HEK293T (cell line): Measurements from ENCODE around the gene NTN1.

ENCODE experiments used
- CTCF ChIA-PET: fragments of 350-600 bp; formaldehyde crosslinking; extraction: SDS; loops from one replicate; lab custom pipeline; 2021; ENCODE audit warnings: antibody characterized with exemption, inconsistent platforms; lab: Yijun Ruan, JAX
- POLR2A ChIA-PET: fragments of 350-600 bp; formaldehyde crosslinking; extraction: SDS; loops from one replicate; lab custom pipeline; 2020; ENCODE audit warnings: antibody characterized with exemption, inconsistent platforms; lab: Yijun Ruan, JAX
- DNase-seq: peaks from one replicate; pipeline ENCODE4 v3.0.0; 2012; ENCODE audit warnings: mixed read lengths; ENCODE audit errors: extremely low spot score
- ARNT ChIP-seq: fragments of 450-650 bp; IDR thresholded peaks from 2 replicates; pipeline ENCODE4 v1.6.1; 2017; ENCODE audit warnings: mild to moderate bottlenecking
- BHLHE40 ChIP-seq: fragments of 450-650 bp; IDR thresholded peaks from 2 replicates; pipeline ENCODE4 v1.6.1; 2016; ENCODE audit warnings: mild to moderate bottlenecking, moderate library complexity, borderline replicate concordance
- CTBP1 ChIP-seq: fragments of 450-650 bp; IDR thresholded peaks from 2 replicates; pipeline ENCODE4 v1.6.1; 2016; ENCODE audit warnings: borderline replicate concordance
- ELF4 ChIP-seq: fragments of 450-650 bp; IDR thresholded peaks from 2 replicates; pipeline ENCODE4 v1.6.1; 2017; ENCODE audit warnings: antibody characterized with exemption
- FOXA1 ChIP-seq: fragments of 450-650 bp; IDR thresholded peaks from 2 replicates; pipeline ENCODE4 v1.6.1; 2016; ENCODE audit warnings: mild to moderate bottlenecking
- FOXK2 ChIP-seq: fragments of 450-650 bp; IDR thresholded peaks from 2 replicates; pipeline ENCODE4 v1.6.1; 2016; ENCODE audit warnings: mild to moderate bottlenecking
- FOXM1 ChIP-seq: fragments of 450-650 bp; IDR thresholded peaks from 2 replicates; pipeline ENCODE4 v1.6.1; 2017; ENCODE audit warnings: mild to moderate bottlenecking, borderline replicate concordance
- HDGF ChIP-seq: fragments of 450-650 bp; IDR thresholded peaks from 2 replicates; pipeline ENCODE4 v1.6.1; 2017; ENCODE audit warnings: antibody characterized with exemption, borderline replicate concordance
- L3MBTL2 ChIP-seq: fragments of 450-650 bp; conservative IDR thresholded peaks from 2 replicates; pipeline ENCODE4 v1.6.1; 2016; ENCODE audit warnings: mild to moderate bottlenecking
- LEF1 ChIP-seq: fragments of 450-650 bp; IDR thresholded peaks from 2 replicates; pipeline ENCODE4 v1.6.1; 2017; ENCODE audit warnings: mild to moderate bottlenecking, borderline replicate concordance
- NFRKB ChIP-seq: fragments of 450-650 bp; IDR thresholded peaks from 2 replicates; pipeline ENCODE4 v1.6.1; 2016; ENCODE audit warnings: mild to moderate bottlenecking, moderate library complexity
- PKNOX1 ChIP-seq: fragments of 450-650 bp; IDR thresholded peaks from 2 replicates; pipeline ENCODE4 v1.6.1; 2016
- SP1 ChIP-seq: fragments of 450-650 bp; IDR thresholded peaks from 2 replicates; pipeline ENCODE4 v1.6.1; 2017
- SUZ12 ChIP-seq: fragments of 450-650 bp; IDR thresholded peaks from 2 replicates; pipeline ENCODE4 v1.6.1; 2016; ENCODE audit warnings: mild to moderate bottlenecking
- TARDBP ChIP-seq: fragments of 450-650 bp; IDR thresholded peaks from 2 replicates; pipeline ENCODE4 v1.6.1; 2016
- ZNF384 ChIP-seq: fragments of 450-650 bp; IDR thresholded peaks from 2 replicates; pipeline ENCODE4 v1.6.1; 2016

Gene NTN1

DNA sequence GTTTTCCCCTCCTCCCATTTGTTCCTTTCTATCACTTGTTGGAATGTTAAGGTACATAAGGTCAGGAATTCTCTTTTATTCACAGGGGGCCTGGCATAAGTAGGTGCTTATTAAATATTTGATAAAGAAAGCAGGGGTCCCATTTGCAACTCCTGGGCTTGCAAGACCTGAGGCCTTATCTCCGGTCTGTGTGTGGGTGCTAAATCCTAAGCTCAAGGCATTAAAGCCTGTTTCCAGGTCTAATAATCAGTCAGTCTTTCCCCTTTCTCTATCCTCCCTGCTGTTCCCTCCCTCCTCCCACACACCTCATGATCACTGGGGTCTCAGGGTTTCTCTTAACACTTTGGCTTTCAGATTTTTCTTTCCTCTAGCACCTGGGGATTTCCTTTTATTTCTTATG is 17.1 kb downstream of the NTN1 start:
- ChIA-PET CTCF (no interaction called here), POLR2A (no interaction called here)
- no peak for DNase-seq
- TF ChIP-seq LEF1, result no peak

GRCh38 chr17:9044772-9045463 is 23.6 kb downstream of the NTN1 start:
- ChIA-PET POLR2A (no interaction called here), CTCF (no interaction called here)
- TF ChIP-seq SUZ12 (no peak), HDGF (no peak), LEF1 (no peak), BHLHE40 (no peak), ELF4 (no peak), ARNT (no peak)
- no peak for DNase-seq

DNA sequence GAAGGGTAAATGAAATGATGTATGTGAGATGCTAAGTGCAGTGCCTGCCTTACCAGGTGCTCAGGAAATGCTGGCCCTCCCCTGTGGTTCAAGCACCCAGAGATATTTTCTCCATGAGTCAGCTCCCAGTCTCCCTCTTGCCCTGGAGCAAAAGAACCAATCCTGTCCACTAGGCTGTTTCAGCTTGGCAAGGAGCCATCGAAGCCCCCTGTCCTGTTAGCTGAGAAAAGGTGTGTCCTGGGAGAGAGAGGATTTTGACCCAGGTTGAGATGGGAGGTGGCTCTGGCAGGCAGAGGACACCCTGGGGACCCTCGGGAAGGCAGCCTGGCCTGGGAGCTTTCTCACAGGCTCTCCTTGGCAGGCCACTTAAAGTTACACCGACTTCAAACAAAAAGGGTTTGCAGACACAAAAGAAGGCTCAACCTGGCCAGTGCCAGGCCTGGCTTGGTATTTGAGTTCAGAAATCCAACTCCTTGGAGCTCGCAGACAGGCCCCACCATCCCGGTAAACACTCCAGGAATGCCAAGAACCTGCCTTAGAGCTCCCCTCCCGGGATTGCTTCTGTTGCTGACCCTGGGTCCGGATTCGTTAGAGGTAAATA is 29.6 kb downstream of the NTN1 start:
- ChIA-PET CTCF (no interaction called here), POLR2A (no interaction called here)
- no peak for TF ChIP-seq FOXK2
- TF ChIP-seq BHLHE40, result no peak
- no peak for TF ChIP-seq TARDBP
- no peak for TF ChIP-seq LEF1
- TF ChIP-seq SUZ12, result no peak
- no peak for TF ChIP-seq L3MBTL2
- TF ChIP-seq PKNOX1, result no peak
- no peak for DNase-seq

DNA sequence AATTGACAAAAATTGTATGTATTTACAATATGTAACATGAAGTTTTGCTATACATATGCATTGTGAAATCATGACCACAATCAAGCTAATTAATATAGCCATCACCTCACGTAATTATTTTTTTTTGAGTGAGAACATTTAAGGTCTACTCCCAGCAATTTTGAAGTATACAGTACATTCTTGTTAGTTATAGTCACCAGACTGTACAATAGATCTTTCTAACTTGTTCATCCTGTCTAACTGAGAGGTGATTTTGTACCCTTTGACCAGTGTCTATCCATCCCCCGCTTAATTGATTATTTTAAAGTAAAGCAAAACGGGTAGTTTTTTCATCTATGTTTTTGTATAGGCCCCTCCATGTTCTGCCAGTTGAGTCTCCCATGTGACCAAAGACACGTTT is 30.3 kb downstream of the NTN1 start:
- POLR2A ChIA-PET, result no interaction called here
- DNase-seq, result no peak
- CTCF ChIA-PET, result no interaction called here
- TF ChIP-seq NFRKB, result no peak
- TF ChIP-seq FOXK2, result no peak
- no peak for TF ChIP-seq BHLHE40
- TF ChIP-seq SUZ12, result no peak
- no peak for TF ChIP-seq HDGF
- no peak for TF ChIP-seq CTBP1
- TF ChIP-seq PKNOX1, result no peak
- TF ChIP-seq FOXA1, result no peak
- TF ChIP-seq L3MBTL2, result no peak

DNA sequence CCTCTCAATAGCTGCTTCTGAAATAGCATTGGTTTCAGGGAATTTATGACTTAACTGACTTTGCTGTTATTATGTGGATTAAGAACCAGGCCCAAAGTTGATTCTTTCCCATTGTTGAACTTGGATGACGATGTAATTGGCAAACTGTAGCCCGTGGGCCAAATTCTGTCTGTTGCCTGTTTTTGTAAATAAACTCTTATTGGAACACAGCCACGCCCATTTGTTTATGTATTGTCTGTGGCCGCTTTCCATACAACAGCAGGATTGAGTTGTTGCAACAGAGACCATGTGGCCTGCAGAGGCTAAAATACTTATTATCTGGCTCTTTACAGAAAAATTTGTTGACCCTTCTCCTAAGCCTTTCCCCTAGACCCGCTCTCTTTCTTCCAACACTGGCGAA is 31.6 kb downstream of the NTN1 start:
- POLR2A ChIA-PET, result no interaction called here
- CTCF ChIA-PET, result no interaction called here
- TF ChIP-seq ELF4 (no peak), L3MBTL2 (no peak)
- DNase-seq, result no peak

DNA sequence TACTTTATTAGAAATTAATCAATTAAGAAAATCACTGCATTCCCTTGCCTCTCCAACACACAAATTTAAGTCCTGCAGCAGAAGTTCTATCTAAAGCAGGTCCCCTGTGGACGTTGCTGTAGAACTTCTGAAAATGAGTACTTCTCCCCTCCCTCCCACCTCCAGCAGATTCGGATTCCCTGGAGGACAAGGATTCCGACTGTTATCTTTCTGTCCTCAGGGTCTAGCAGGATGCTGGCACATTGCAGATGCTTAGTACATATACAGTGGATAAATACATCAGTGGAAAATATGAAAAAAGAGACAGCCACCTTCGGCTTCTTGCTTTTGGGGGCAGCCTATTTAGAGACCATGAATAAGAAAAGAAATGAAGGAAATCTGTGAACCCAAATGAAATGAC is 32.1 kb downstream of the NTN1 start:
- CTCF ChIA-PET, result no interaction called here
- POLR2A ChIA-PET, result no interaction called here
- no peak for TF ChIP-seq NFRKB
- TF ChIP-seq ELF4, result no peak
- TF ChIP-seq LEF1, result no peak
- no peak for TF ChIP-seq TARDBP
- no peak for TF ChIP-seq FOXM1
- no peak for TF ChIP-seq L3MBTL2
- TF ChIP-seq ARNT, result no peak
- DNase-seq, result no peak

GRCh38 chr17:9054126-9054975 is 33.0 kb downstream of the NTN1 start:
- TF ChIP-seq CTBP1 (no peak), HDGF (no peak), ARNT (no peak), FOXK2 (no peak), FOXA1 (no peak), L3MBTL2 (no peak), BHLHE40 (no peak), SP1 (no peak), PKNOX1 (no peak), ZNF384 (no peak), SUZ12 (no peak), ELF4 (no peak), NFRKB (no peak)
- POLR2A ChIA-PET, result no interaction called here
- CTCF ChIA-PET, result no interaction called here
- DNase-seq, result no peak
